NCI-H1417 treated with DMSO at 0.1 percent for 48 hours (cell line): ENCODE results near the gene DEPDC7.

Experiments
- DNase-seq: peaks from one replicate; lab custom pipeline; 2025; lab: John Stamatoyannopoulos, UW

The DEPDC7 gene

GRCh38 chr11:33062137-33062536, 46.5 kb downstream of the DEPDC7 start:
- DNase-seq, result no peak

- no peak for DNase-seq
Measured at GRCh38 chr11:33063326-33063881, 47.7 kb downstream of the DEPDC7 start.

- no peak for DNase-seq
Measured at GRCh38 chr11:33064033-33064825, 48.6 kb downstream of the DEPDC7 start.

- no peak for DNase-seq
Measured at GRCh38 chr11:33064866-33065265, 49.2 kb downstream of the DEPDC7 start.

- DNase-seq, result no peak
Measured at GRCh38 chr11:33065445-33066178, 49.9 kb downstream of the DEPDC7 start.

- DNase-seq, result no peak
Measured at GRCh38 chr11:33067294-33067693, 51.6 kb downstream of the DEPDC7 start.

GRCh38 chr11:33068611-33069340, 53.1 kb downstream of the DEPDC7 start:
- no peak for DNase-seq

- no peak for DNase-seq
Measured at GRCh38 chr11:33072465-33072864, 56.8 kb downstream of the DEPDC7 start.
